HG03175 (cell line): ENCODE results near the gene HS3ST2.
"Not testable (repeated sequence)": the region's sequence is repeated elsewhere in the genome, so short reads cannot be mapped to it uniquely, and the experiment has no call there.

Source experiments
- ATAC-seq: cut with Tn5 transposase; IDR thresholded peaks from one replicate; pipeline ENCODE4 v1.9.1; 2021; ENCODE audit warnings: mild to moderate bottlenecking, moderate library complexity; ENCODE audit not compliant: unreplicated experiment

HS3ST2 gene

DNA sequence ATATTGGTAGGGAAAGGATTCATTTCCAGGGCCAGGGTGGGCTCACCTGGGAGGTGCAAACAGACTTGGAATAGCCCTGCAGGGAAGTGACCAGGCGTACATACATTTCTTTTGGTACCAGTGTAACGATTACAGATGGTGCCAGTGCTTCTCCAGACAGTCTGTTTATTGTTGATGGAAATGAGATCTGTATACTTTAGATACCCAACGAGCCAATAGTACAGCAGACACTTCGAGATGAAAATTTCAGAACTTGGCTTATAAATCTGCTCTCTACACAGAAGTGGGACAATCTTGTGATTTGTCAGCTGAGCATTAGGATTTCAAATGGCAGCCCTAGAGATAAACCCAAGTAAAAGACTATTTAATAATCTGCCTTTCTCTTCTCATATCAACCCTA lies 57.9 kb downstream of the HS3ST2 start:
- ATAC-seq: no peak

DNA sequence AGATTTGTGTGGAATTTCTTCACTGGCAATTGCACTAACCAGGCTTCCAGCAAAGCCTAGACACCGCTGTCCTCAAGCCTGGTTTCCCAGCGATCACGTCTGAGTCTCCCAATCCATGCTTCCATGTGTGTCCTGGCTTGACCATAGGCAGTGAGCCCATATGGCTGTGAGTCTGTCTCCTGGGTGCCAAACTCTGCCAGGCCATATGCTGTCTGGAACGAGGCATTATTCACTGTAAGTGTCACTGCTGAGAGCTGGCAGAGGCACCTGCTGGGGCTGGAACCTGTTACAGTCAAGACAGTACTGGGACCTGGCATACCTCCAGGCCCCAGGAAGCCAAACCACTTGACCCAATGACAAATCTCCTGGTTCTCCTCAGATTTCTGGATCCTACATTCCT lies 60.4 kb downstream of the HS3ST2 start:
- no peak for ATAC-seq

DNA sequence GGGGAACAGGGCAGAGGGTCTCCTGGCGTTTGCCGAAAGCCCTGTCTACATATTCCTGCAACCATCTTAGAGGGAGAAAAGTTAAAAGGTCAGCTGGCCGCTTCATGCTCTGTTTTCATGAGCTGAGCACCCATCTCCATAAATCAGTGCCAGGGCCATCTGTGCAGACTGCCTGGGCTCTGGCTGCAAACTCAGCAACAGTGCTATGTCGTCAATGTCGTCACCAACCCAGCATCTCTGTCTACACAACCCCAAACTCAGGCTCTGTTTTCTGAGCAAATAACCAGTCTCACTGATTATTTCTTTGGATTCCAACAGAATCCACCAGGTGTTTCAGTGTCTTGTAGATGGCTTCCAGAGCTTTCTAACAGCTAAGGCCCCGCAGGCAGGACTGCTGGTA lies 65.0 kb downstream of the HS3ST2 start:
- no peak for ATAC-seq

DNA sequence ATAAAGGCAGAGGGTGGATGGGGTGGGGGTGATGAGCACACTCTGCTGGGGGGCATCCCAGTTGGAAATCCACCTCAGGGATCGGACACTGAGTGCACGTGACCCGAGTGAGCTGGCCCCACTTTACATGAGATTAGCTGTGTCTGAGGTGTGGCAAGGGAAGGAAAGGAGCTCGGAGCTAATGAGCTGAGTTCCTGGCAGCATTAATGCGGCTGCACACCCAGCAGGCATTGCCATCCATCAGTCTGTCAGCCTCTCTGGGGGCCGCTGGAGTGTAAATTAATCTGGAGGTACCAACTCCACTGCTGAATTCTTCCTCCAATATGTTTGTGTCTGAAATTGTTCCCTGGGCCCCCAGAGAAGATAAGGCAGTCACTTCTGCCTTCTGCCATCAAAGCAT lies 65.5 kb downstream of the HS3ST2 start:
- ATAC-seq: no peak

DNA sequence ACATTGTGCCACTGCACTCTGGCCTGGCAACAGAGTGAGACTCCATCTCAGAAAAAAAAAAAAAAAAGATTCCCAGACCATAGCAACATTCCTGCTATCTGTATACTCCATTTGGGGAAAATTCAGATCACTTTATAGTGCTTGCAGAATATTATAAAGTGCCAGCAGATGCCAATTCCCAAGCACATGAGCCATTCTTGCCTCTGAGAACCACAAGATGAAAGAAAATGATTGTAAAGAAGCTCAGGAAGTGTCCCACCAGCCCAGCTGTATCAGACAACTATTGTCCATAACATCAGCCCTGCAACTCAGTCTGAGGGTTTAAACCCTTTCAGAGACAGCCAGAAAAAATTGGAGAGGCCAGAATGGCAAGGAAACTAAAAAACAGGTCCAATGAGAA lies 69.0 kb downstream of the HS3ST2 start:
- ATAC-seq: no peak

DNA sequence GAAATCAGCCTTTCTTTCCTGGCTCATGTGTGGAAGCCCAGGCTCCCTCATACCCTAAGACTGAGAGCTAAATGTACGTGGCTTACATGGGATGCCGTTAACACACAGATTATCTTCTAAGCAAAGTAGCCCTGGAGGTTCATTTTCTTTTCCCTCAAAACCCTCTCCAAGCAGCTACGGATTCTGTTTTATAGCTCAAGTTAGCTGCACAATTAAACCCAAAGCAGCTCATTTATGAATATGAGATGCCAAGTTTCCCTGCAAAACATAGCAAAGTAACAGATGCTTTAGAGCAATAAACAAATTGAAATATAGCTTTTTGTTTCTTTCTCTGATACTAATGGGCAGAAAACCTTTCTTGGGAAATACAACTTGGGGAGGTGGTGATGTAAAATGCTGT lies 72.0 kb downstream of the HS3ST2 start:
- ATAC-seq: no peak

DNA sequence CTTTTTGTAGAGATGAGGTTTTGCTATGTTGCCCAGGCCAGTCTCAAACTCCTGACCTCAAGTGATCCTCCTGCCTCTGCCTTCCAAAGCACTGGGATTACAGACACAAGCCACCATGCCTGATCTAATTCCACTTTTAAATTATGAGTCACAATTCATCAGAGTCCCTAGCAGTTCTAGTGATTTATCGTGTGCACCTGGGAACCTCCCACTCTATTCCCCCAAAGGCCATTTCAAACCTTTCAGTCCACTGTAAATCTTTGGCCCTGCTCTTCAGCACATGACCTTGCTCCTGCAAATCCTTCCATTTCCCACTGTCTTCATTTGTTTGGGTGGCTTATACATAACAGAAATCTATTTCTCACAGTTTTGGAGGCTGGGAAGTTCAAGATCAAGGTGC lies 73.0 kb downstream of the HS3ST2 start:
- no peak for ATAC-seq

DNA sequence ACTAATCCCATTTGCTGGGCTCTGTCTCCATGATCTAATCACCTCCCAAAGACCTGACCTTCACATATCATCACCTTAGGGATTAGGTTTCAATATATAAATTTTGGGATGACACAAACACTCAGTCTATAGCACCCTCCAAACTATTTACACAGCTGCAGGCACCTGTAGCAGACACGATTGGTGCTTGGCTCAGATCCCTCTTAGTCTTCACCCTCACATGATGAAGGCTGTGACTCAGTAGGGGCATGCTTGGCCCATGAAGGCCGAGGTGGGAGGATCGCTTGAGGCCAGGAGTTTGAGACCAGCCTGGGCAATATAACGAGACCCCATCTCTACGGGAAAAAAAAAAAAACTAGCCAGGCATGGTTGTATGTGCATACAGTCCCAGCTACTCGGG lies 73.5 kb downstream of the HS3ST2 start:
- ATAC-seq: no peak

DNA sequence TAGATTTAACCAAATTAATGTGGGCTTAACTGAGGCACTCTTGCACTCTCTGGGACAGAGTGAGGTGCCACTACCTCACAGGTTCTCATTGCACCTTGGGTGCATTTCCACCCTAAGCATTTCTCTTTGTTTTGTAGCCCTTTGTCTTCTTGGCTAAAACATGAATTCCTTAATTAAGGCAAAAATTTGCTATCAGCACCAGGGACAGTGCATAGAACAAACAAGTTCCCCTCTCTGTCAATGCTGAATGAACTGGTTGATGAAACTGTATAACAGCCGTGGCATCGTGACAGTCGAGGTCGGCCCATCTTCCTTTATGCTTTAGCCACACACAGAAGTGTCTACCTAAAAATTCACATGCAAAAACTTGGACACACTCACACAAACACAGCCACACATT lies 74.8 kb downstream of the HS3ST2 start:
- no peak for ATAC-seq

DNA sequence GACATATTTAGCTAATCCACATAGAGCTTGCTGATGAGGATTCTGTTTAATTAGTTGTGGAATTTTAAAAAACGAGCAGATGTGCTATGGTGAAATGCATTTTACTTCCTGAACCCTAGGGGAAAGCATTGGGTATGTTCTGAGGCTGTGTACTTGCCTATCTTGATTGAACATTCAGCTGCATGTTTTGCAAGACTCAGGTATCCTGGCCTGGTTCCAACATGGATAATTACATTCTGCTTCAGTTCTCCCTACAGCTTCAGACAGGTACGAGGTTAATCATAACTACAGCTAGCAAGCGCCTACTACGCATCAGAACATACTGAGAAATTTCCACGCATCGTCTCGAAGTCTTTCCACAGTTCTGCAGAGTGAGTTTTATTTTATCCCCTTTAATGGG lies 77.0 kb downstream of the HS3ST2 start:
- ATAC-seq: no peak

DNA sequence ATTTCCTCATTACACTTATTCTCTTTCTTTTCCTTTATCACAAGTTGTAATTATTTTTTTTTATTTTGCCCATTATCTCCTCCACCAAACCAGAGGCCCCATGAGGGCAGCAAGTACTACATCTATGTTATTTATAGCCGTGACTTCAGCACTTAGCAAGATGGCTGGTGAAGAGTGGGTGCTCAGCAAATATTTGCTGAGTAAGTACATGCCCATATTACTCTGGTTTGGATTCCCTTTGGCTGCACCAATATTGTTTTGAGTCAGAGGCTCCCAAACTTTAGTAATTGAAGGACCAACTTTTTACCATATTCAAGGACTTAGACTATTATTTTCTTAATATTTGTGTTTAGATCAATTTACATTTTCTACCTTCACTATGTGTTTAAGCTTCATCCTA lies 83.2 kb downstream of the HS3ST2 start:
- ATAC-seq: no peak

DNA sequence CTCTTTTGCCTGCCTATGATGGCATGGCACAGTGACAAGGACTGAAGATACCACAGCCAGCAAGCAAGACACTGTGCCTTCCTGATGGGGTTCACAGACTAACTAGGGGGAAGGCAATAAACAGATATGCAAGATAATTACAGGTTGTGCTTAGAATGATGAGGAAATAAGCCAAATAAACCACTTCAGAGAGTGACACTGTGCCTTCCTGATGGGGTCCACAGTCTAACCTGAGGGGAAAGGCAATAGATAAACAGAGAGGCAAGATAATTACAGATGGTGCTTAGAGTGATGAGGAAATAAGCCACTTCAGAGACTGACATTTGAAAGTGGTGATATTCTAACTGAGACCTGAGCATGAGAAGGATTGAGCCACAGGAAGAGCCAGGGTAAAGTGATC lies 84.2 kb downstream of the HS3ST2 start:
- ATAC-seq: no peak

DNA sequence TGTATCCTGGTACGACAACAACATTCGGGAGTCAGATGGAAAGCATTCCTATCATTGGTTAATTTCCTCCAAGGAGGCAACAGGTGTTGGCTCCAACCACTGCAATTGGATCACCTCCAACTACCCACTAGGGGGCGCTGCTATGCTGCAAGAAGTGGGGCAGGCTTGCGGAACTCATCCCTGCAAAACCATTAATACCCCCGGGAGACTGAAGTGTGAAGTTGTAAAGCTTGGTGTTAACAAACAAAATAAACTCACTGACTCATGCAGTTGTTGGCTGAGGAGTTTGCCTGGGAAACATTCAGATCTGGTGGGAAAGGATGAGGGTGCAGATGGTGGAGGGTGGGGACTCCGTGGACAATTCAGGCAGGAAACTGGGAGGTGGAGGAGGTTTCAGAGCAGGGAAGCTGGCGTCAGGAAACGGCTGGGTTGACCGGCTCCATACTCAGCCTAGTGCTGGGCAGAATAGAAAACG lies 84.9 kb downstream of the HS3ST2 start:
- ATAC-seq: no peak

DNA sequence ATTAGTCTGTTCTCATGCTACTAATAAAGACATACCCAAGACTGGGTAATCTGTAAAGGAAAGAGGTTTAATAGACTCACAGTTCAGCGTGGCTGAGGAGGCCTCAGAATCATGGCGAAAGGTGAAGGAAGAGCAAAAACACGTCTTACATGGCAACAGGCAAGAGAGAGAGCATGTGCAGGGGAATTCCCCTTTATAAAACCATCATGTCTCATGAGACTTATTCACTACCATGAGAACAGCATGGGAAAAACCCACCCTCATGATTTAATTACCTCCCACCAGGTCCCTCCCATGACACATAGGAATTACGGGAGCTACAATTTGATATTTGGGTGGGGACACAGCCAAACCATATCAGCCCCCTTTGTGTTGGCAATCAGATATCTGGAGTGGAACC lies 85.6 kb downstream of the HS3ST2 start:
- not testable (repeated sequence) for ATAC-seq

DNA sequence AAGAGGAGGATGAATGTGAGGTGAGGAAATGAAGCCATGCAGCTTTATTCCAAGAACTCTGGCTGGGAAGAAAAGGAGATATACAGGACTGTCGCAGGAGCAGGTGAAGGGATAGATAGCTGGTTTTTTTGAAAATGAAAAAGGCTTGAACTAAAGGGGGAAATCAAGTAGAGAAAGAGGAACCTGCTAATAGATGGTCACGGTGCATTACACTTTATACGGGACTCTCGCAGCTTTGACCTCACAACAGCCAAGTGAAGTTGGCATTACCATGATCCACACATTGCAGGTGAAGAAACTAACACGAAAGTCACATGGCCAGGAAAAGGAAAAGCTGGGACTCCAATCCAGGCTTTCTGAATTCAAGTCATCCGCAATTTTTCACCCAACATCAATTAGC lies 86.9 kb downstream of the HS3ST2 start:
- ATAC-seq: no peak

DNA sequence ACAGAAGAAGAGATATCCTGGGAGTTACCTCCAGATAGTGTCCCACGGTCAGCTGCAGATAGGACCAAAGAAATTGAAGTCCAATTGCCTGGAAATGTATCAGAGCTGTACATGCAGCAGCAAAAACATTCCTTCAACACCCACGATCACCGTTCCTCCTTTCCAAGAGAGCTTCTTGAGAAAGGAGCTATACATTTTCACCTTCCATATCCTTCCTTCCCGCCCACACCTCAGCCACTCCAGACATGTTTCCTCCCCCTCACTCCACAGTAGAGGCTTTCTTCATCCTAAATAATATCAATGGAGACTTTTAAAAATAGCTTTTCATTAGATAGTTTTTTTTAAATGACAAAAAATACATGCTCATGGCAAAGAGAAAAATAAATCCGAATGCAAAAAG lies 87.6 kb downstream of the HS3ST2 start:
- ATAC-seq: no peak

DNA sequence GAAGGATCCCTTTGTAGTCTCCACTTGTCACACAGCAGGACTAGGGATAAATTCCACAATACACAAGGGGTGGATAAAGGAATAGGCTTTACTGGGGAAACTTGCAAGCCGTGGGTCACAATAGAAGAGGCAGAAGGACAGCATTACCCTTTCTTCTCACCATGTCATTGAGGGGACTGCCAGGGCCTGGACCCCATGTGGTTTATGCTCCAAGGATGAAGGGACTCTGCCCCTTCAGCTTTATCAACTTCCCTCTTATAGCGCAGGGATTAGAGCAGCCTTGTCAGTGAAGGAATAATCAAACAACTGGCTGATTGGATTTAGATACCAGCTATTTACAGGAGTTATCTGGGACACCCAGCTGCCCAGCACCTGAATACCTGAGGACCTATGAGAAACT lies 89.8 kb downstream of the HS3ST2 start:
- ATAC-seq: no peak

DNA sequence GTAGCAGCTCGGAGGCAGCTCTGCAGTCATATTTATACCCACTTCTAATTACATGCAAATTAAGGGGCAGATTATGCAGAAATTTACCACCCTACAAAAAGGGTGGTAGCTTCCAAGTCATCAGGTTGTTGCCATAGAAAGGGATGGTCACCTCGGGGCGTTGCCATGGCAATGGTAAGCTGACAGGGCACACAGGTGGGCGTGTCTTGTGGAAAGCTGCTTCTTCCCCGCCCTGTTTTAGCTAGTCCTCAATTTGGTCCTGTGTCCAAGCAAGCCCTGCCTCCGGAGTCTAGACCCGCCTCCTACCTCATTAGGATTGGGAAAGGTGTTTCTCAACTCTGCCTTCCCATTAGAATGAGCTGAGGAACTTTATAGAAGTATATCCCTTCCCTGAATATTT lies 98.7 kb downstream of the HS3ST2 start:
- ATAC-seq: no peak

DNA sequence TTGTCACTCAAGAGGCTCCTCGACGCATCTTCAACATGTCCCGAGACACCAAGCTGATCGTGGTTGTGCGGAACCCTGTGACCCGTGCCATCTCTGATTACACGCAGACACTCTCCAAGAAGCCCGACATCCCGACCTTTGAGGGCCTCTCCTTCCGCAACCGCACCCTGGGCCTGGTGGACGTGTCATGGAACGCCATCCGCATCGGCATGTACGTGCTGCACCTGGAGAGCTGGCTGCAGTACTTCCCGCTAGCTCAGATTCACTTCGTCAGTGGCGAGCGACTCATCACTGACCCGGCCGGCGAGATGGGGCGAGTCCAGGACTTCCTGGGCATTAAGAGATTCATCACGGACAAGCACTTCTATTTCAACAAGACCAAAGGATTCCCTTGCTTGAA lies 101.0 kb downstream of the HS3ST2 start:
- ATAC-seq: no peak

DNA sequence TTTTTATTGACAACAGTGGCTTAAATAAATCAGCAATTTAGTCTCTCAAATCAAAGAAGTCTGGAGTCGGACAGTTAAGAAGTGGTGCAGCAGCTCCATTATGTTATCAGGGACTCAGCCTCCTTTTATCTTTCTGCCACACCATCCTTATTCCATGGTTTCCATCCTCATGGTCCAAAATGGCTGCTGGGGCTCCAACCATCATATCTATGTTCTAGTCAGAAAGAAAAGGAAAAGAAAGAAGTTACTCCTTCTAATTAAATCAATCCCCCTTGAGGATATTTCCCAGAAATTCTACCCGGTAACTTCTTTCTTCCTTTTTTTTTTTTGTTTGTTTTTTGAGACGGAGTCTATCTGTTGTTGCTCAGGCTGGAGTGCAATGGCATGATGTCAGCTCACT lies 109.5 kb downstream of the HS3ST2 start:
- ATAC-seq: no peak

DNA sequence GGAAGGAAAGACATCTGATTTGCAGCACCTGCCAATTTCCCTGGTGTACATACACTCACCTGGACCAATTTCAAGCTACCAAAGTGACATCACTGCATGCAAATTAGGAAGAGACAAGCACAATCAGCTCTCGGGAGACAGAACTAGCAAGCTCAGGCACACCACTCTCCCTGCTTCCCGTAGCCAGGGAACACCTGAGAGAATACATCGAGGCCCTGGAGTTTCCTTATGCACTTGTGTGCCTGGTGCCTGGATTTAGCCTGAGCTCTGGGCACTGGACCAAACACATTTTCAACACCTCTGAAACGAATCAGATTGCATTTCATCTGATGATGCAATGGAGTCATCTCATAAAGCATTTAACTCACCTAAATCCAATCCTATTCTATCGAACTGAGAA lies 110.5 kb downstream of the HS3ST2 start:
- no peak for ATAC-seq

DNA sequence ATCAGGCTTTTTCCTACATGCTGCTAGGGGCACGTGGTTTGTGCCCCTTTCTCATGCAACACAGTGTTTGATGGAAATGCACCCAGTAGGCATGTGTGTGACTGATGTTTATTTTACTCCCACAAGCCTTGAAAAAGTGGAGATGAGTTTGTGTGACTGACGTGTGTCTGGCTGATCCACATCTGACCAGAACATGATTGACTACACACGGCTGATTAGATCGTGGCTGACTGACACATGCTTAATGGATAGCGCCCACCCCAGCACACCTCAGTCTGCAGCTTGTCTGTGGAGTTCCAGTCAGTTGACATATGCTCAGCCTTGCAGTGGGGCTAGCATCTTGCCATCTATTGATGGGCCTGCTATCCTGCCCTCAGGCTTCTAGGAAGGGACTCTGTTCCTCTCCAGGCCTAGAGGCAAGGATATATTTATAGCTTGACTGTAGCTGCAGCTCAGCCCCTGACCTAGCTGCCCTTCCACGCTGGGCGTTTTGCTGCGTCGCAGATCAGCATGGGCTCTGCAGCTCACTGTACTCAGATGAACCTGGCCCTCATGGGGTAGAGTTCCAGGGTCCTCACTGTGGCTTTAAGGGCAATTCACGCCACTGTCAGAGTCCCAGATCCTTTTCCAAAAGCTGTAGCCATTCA lies 112.3 kb downstream of the HS3ST2 start:
- no peak for ATAC-seq

DNA sequence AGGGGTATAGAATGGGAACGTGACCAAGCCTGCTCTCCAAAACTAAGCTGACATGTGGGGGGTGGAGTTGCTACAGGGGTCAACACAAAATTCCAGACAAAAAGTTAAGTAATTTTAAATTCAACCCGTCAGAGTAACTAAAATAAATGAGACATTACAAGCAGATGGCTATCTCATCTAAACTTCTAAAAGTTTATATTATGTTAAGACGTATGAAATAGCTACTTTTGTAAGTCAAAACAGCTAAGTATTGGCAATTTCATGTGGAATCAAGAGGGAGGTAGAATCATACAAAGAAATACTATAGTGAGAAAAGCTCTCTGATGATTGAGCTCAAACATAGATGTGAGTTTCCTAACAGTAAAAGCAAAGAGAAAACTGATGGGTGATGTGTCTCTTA lies 113.3 kb downstream of the HS3ST2 start:
- ATAC-seq: no peak
